GM18867 (cell line): ENCODE measurements around the gene WNT16.

ENCODE experiments used
- ATAC-seq: cut with Tn5 transposase; IDR thresholded peaks from one replicate; pipeline ENCODE4 v1.9.1; 2021; ENCODE audit warnings: mild to moderate bottlenecking, moderate library complexity; ENCODE audit not compliant: unreplicated experiment

WNT16 gene

GRCh38 chr7:121342631-121343030 is 13.8 kb downstream of the WNT16 start:
- no peak for ATAC-seq

- ATAC-seq: no peak
Observed at GRCh38 chr7:121343302-121343701, 14.5 kb downstream of the WNT16 start.

- ATAC-seq: no peak
Observed at GRCh38 chr7:121344093-121344492, 15.3 kb downstream of the WNT16 start.

GRCh38 chr7:121344497-121344896 is 15.7 kb downstream of the WNT16 start:
- ATAC-seq: no peak

- no peak for ATAC-seq
Observed at GRCh38 chr7:121351682-121352081, 22.9 kb downstream of the WNT16 start.

GRCh38 chr7:121352323-121352722 is 23.5 kb downstream of the WNT16 start:
- ATAC-seq: no peak

- ATAC-seq: no peak
Observed at GRCh38 chr7:121355574-121355973, 26.8 kb downstream of the WNT16 start.

- no peak for ATAC-seq
Observed at GRCh38 chr7:121360564-121360963, 31.8 kb downstream of the WNT16 start.

- no peak for ATAC-seq
Observed at GRCh38 chr7:121366852-121367431, 38.1 kb downstream of the WNT16 start.

GRCh38 chr7:121369462-121369861 is 40.7 kb downstream of the WNT16 start:
- peak; percentile 37 for ATAC-seq

GRCh38 chr7:121371367-121371766 is 42.6 kb downstream of the WNT16 start:
- no peak for ATAC-seq

- ATAC-seq: no peak
Observed at GRCh38 chr7:121371883-121372282, 43.1 kb downstream of the WNT16 start.

GRCh38 chr7:121372376-121373010 is 43.7 kb downstream of the WNT16 start:
- peak; percentile 92 for ATAC-seq

GRCh38 chr7:121373177-121373576 is 44.4 kb downstream of the WNT16 start:
- no peak for ATAC-seq

GRCh38 chr7:121376979-121377378 is 48.2 kb downstream of the WNT16 start:
- ATAC-seq: no peak

- no peak for ATAC-seq
Observed at GRCh38 chr7:121379930-121380329, 51.1 kb downstream of the WNT16 start.

- no peak for ATAC-seq
Observed at GRCh38 chr7:121382473-121382872, 53.7 kb downstream of the WNT16 start.

- ATAC-seq: no peak
Observed at GRCh38 chr7:121383235-121383910, 54.6 kb downstream of the WNT16 start.

- no peak for ATAC-seq
Observed at GRCh38 chr7:121384265-121384664, 55.5 kb downstream of the WNT16 start.

- no peak for ATAC-seq
Observed at GRCh38 chr7:121385056-121385799, 56.4 kb downstream of the WNT16 start.

- ATAC-seq: peak; percentile 95
Observed at GRCh38 chr7:121385800-121386179, 57.0 kb downstream of the WNT16 start.

GRCh38 chr7:121388950-121389349 is 60.1 kb downstream of the WNT16 start:
- no peak for ATAC-seq
